ENCODE data around the gene TSC22D3.

Gene TSC22D3

GRCh38 chrX:107742700-107743191 lies 32.8 kb downstream of the TSC22D3 start:
- in situ Hi-C loops (cut with HindIII; ENCODE audit: low sequenced_read_pairs), result no loop called here
- DNase-seq (ENCODE audit: low read depth), result no peak

GRCh38 chrX:107741404-107741790 lies 34.2 kb downstream of the TSC22D3 start:
- no peak overlapping the region for H3K4me3 ChIP-seq (ENCODE audit: low read depth, low read length)
- in situ Hi-C loops (cut with HindIII; ENCODE audit: low sequenced_read_pairs), result no loop called here
- TF ChIP-seq CTCF (IDR thresholded peaks at IDR 0.05; ENCODE audit: low read depth, low read length, missing control alignments), result no peak

More at GRCh38 chrX:107742700-107743191, 32.8 kb downstream of the TSC22D3 start:
- no peak overlapping the region for H3K4me3 ChIP-seq (ENCODE audit: low read depth, low read length)
- no peak for TF ChIP-seq CTCF (IDR thresholded peaks at IDR 0.05; ENCODE audit: low read depth, low read length, missing control alignments)

GRCh38 chrX:107739541-107739940 lies 36.0 kb downstream of the TSC22D3 start:
- H3K4me3 ChIP-seq (ENCODE audit: low read depth, low read length), result no peak overlapping the region
- TF ChIP-seq CTCF (IDR thresholded peaks at IDR 0.05; ENCODE audit: low read depth, low read length, missing control alignments), result no peak
- in situ Hi-C loops (cut with HindIII; ENCODE audit: low sequenced_read_pairs), result no loop called here
- DNase-seq (ENCODE audit: low read depth), result no peak

More at GRCh38 chrX:107741404-107741790, 34.2 kb downstream of the TSC22D3 start:
- DNase-seq (ENCODE audit: low read depth), result no peak

GRCh38 chrX:107738768-107739167 lies 36.8 kb downstream of the TSC22D3 start:
- no peak for DNase-seq (ENCODE audit: low read depth)
- in situ Hi-C loops (cut with HindIII; ENCODE audit: low sequenced_read_pairs), result no loop called here
- no peak overlapping the region for H3K4me3 ChIP-seq (ENCODE audit: low read depth, low read length)
- no peak for TF ChIP-seq CTCF (IDR thresholded peaks at IDR 0.05; ENCODE audit: low read depth, low read length, missing control alignments)

GRCh38 chrX:107738272-107738671 lies 37.3 kb downstream of the TSC22D3 start:
- TF ChIP-seq CTCF (IDR thresholded peaks at IDR 0.05; ENCODE audit: low read depth, low read length, missing control alignments), result no peak
- no peak for DNase-seq (ENCODE audit: low read depth)
- in situ Hi-C loops (cut with HindIII; ENCODE audit: low sequenced_read_pairs), result no loop called here
- no peak overlapping the region for H3K4me3 ChIP-seq (ENCODE audit: low read depth, low read length)

- in situ Hi-C loops (cut with HindIII; ENCODE audit: low sequenced_read_pairs), result no loop called here
- H3K4me3 ChIP-seq (ENCODE audit: low read depth, low read length), result no peak overlapping the region
- DNase-seq (ENCODE audit: low read depth), result no peak
- no peak for TF ChIP-seq CTCF (IDR thresholded peaks at IDR 0.05; ENCODE audit: low read depth, low read length, missing control alignments)
Measured at GRCh38 chrX:107736781-107737531, 38.6 kb downstream of the TSC22D3 start.

All from astrocyte of the cerebellum (primary cell).